Lower leg skin (tissue), 4 donors: ENCODE data around the gene ATP11C. TPM values are rescaled to one million over a fixed set of nuclear protein-coding genes. Genes with fewer than 3 reads are reported as not detected.
"Not testable (repeated sequence)": the region's sequence is repeated elsewhere in the genome, so short reads cannot be mapped to it uniquely, and the experiment has no call there.

Source experiments
- DNase-seq, 2 donors: peaks; one replicate each; pipeline ENCODE4 v3.0.0-alpha.2; 2019; ENCODE audit warnings: low spot score in 2 of 2
- H3K4me3 ChIP-seq: fragments of 200-600 bp; sonication (generic); 2 replicates; pipeline ENCODE4 v1.5.1; 2017; ENCODE audit warnings: mild to moderate bottlenecking, low read depth; ENCODE audit not compliant: poor library complexity, severe bottlenecking
- CTCF ChIP-seq, 3 donors: fragments of 450-650 bp; IDR thresholded peaks; one replicate each; pipeline ENCODE4 v1.5.1; 2016; ENCODE audit warnings: antibody characterized with exemption in 3 of 3, mild to moderate bottlenecking in 3 of 3, moderate library complexity in 2 of 3
- POLR2A ChIP-seq, 2 donors: fragments of 450-650 bp; IDR thresholded peaks; one replicate each; pipeline ENCODE4 v1.6.1; 2016 to 2017; ENCODE audit warnings: antibody characterized with exemption in 2 of 2, mild to moderate bottlenecking in 1 of 2, moderate library complexity in 1 of 2
- WGBS, 2 donors: methylation state at CpG; one replicate each; pipeline ENCODE4 v1.1.5; 2018; 5-methylcytosine and 5-hydroxymethylcytosine counted together
- intact Hi-C: fragments of 100-400 bp; cut with DNase I; formaldehyde crosslinking; loops from one replicate; pipeline ENCODE4 v1.15.0; 2023; ENCODE audit warnings: low total_unique reads
- total RNA-seq, 4 donors: library from RNA; depleted of rRNA; stranded (reverse); fragments of >200 nt; gene quantifications; one replicate each; pipeline ENCODE4 v1.1.0, GENCODE V29; 2016

The ATP11C gene
- total RNA-seq, 4 donors from 2014 or later: 9.4 to 17.0 (median 13.5) TPM

GRCh38 chrX:139930916-139931645 is 1.8 kb downstream of the ATP11C start:
- no peak for TF ChIP-seq POLR2A (IDR thresholded peaks at IDR 0.05)
- no peak for TF ChIP-seq CTCF (IDR thresholded peaks at IDR 0.05)
- DNase-seq: no peak
- 2 to 25% methylated on average over 24 to 27 of the region's 27 CpGs for WGBS, 2 donors
- intact Hi-C loops: no loop called here
- H3K4me3 ChIP-seq: peak overlapping the region; percentile 23

GRCh38 chrX:139930401-139930800 is 2.5 kb downstream of the ATP11C start:
- no peak for DNase-seq
- TF ChIP-seq POLR2A (IDR thresholded peaks at IDR 0.05) (no peak), CTCF (IDR thresholded peaks at IDR 0.05) (no peak)
- H3K4me3 ChIP-seq: no peak overlapping the region
- 50 to 55% methylated on average over 4 of the region's 4 CpGs for WGBS, 2 donors
- intact Hi-C loops: no loop called here

GRCh38 chrX:139929876-139930275 is 3.0 kb downstream of the ATP11C start:
- H3K4me3 ChIP-seq: no peak overlapping the region
- TF ChIP-seq CTCF (IDR thresholded peaks at IDR 0.05) (no peak), POLR2A (IDR thresholded peaks at IDR 0.05) (no peak)
- DNase-seq: no peak
- intact Hi-C loops: no loop called here
- WGBS, 2 donors: 58 to 64% methylated on average over 5 of the region's 5 CpGs

GRCh38 chrX:139924696-139925095 is 8.2 kb downstream of the ATP11C start:
- intact Hi-C loops: no loop called here
- TF ChIP-seq CTCF (IDR thresholded peaks at IDR 0.05) (no peak), POLR2A (IDR thresholded peaks at IDR 0.05) (no peak)
- WGBS, 2 donors: 50 to 55% methylated on average over 6 of the region's 6 CpGs
- DNase-seq: no peak
- H3K4me3 ChIP-seq: no peak overlapping the region

DNA sequence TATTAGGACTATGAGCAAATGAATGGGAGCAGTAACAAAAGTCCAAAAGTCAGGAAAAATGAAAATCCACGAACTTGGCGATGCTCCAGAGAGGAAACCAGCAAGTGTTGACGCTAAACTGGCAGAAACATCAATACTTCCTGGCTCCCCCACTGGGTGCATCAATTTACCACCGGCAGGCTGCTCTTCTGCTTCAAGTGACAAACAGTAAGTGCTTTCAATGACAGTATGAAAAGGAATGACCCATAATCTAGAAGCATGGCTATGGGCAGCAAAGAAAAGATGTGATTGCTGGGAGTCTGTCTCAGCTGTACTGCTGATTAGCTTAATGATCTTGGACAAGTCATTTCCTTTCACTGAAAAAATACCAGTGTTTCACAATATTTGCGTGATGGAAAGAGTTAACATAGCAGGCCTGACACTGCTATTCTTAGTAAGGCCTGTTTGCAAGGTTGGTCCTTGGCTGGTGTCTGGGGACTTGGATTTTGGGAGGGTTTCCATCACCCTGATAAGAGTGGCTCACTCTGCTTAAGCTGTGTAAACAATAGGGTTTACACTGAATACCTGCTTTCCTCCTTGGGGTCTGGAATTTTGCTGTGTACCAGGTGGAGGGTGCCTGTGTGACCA is 8.7 kb downstream of the ATP11C start:
- DNase-seq: no peak
- intact Hi-C loops: no loop called here
- 52 to 65% methylated on average over 5 of the region's 5 CpGs for WGBS, 2 donors
- H3K4me3 ChIP-seq: no peak overlapping the region
- TF ChIP-seq CTCF (IDR thresholded peaks at IDR 0.05) (no peak), POLR2A (IDR thresholded peaks at IDR 0.05) (no peak)

DNA sequence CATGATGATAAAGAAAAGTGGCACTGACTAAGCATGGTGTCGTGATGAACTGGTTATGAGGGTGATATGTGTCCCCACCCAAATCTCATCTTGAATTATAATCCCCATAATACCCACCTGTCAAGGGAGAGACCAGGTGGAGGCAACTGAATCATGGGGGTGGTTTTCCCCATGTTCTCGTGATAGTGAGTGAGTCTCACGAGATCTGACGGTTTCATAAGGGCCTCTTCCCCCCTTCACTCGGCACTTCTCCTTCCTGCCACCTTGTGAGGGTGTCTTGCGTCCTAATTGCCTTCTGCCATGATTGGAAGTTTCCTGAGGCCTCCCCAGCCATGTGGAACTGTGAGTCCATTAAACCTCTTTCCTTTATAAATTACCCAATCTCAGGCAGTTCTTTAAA is 11.7 kb downstream of the ATP11C start:
- intact Hi-C loops, DNase-seq, H3K4me3 ChIP-seq: not testable (repeated sequence)
- 70 to 90% methylated on average over 6 of the region's 6 CpGs for WGBS, 2 donors
